AG10803 (cell line): ENCODE results near the gene OR5K1.

ENCODE experiments used
- DNase-seq: peaks from one replicate; pipeline ENCODE4 v3.0.0; 2010; ENCODE audit warnings: low read depth
- H3K4me3 ChIP-seq: 2 replicates; pipeline ENCODE4 v1.5.1; 2011; ENCODE audit warnings: mild to moderate bottlenecking, low read length, control low read depth
- CTCF ChIP-seq: conservative IDR thresholded peaks from 2 replicates; pipeline ENCODE4 v1.5.1; 2011; ENCODE audit warnings: mild to moderate bottlenecking, low read length, control low read depth, inconsistent platforms

OR5K1 gene

GRCh38 chr3:98513091-98513511 lies 50.1 kb downstream of the OR5K1 start:
- TF ChIP-seq CTCF, result no peak
- peak; percentile 73 for DNase-seq
- no peak overlapping the region for H3K4me3 ChIP-seq

GRCh38 chr3:98513736-98514135 lies 50.7 kb downstream of the OR5K1 start:
- DNase-seq, result no peak
- no peak overlapping the region for H3K4me3 ChIP-seq
- TF ChIP-seq CTCF, result no peak

GRCh38 chr3:98514948-98515347 lies 51.9 kb downstream of the OR5K1 start:
- DNase-seq, result no peak
- no peak overlapping the region for H3K4me3 ChIP-seq
- no peak for TF ChIP-seq CTCF

GRCh38 chr3:98518816-98519215 lies 55.8 kb downstream of the OR5K1 start:
- TF ChIP-seq CTCF, result no peak
- no peak overlapping the region for H3K4me3 ChIP-seq
- no peak for DNase-seq

- DNase-seq, result no peak
- H3K4me3 ChIP-seq, result no peak overlapping the region
- no peak for TF ChIP-seq CTCF
These were observed 56.4 kb downstream of the OR5K1 start for GRCh38 chr3:98519351-98519750.

GRCh38 chr3:98521897-98522543 lies 59.0 kb downstream of the OR5K1 start:
- DNase-seq, result peak; percentile 47
- TF ChIP-seq CTCF, result no peak
- H3K4me3 ChIP-seq, result peak overlapping the region; percentile 79
